Nephron progenitor cell (in vitro differentiated cells): ENCODE measurements around the gene TRAK2.
"Not testable (repeated sequence)": the region's sequence is repeated elsewhere in the genome, so short reads cannot be mapped to it uniquely, and the experiment has no call there.

Source experiments
- DNase-seq: peaks from one replicate; pipeline ENCODE4 v3.0.0; 2021
- H3K27ac Mint-ChIP-seq: 2 replicates; pipeline ENCODE4 v1.8.0; 2021; ENCODE audit warnings: mild to moderate bottlenecking, moderate library complexity, mixed read lengths
- H3K27me3 Mint-ChIP-seq: 2 replicates; pipeline ENCODE4 v1.8.0; 2021; ENCODE audit warnings: mild to moderate bottlenecking, low read depth, mixed read lengths; ENCODE audit not compliant: poor library complexity
- H3K36me3 Mint-ChIP-seq: 2 replicates; pipeline ENCODE4 v1.8.0; 2021; ENCODE audit warnings: low read depth, mixed read lengths
- H3K4me1 Mint-ChIP-seq: 2 replicates; pipeline ENCODE4 v1.8.0; 2021; ENCODE audit warnings: mixed read lengths
- H3K4me3 Mint-ChIP-seq: 2 replicates; pipeline ENCODE4 v1.8.0; 2021; ENCODE audit warnings: mild to moderate bottlenecking, moderate library complexity, mixed read lengths
- H3K9me3 Mint-ChIP-seq: 2 replicates; pipeline ENCODE4 v1.8.0; 2021; ENCODE audit warnings: mild to moderate bottlenecking, moderate library complexity, mixed read lengths
- TF ChIP-seq, protein P1 (sequence below): fragments of 200-600 bp; sonication (generic); IDR thresholded peaks from 2 replicates; pipeline ENCODE4 v1.5.0; 2021; ENCODE audit warnings: antibody characterized with exemption

The TRAK2 gene

GRCh38 chr2:201451292-201452057 is at the start of gene TRAK2, which contains the start of gene STRADB:
TRAK2 (minus strand) TSS chr2:201451458; CDS start chr2:201420507, 30,951 bp downstream.
STRADB (plus strand) TSS chr2:201451740; CDS start chr2:201454841, 3,101 bp downstream.
- Mint-ChIP-seq H3K36me3 (peaks cover 4% of the 10 kb centered on the region), H3K9me3 (no peaks in the 10 kb centered on the region), H3K27me3 (peaks cover 13% of the 10 kb centered on the region), H3K4me1 (peaks cover 34% of the 10 kb centered on the region), H3K27ac (peak within 1 kb of the TSS; percentile 97), H3K4me3 (peak within 1 kb of the TSS; percentile 97)
- DNase-seq: peak; percentile 94
- TF ChIP-seq, protein P1, sequence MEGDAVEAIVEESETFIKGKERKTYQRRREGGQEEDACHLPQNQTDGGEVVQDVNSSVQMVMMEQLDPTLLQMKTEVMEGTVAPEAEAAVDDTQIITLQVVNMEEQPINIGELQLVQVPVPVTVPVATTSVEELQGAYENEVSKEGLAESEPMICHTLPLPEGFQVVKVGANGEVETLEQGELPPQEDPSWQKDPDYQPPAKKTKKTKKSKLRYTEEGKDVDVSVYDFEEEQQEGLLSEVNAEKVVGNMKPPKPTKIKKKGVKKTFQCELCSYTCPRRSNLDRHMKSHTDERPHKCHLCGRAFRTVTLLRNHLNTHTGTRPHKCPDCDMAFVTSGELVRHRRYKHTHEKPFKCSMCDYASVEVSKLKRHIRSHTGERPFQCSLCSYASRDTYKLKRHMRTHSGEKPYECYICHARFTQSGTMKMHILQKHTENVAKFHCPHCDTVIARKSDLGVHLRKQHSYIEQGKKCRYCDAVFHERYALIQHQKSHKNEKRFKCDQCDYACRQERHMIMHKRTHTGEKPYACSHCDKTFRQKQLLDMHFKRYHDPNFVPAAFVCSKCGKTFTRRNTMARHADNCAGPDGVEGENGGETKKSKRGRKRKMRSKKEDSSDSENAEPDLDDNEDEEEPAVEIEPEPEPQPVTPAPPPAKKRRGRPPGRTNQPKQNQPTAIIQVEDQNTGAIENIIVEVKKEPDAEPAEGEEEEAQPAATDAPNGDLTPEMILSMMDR: peak; percentile 13

DNA sequence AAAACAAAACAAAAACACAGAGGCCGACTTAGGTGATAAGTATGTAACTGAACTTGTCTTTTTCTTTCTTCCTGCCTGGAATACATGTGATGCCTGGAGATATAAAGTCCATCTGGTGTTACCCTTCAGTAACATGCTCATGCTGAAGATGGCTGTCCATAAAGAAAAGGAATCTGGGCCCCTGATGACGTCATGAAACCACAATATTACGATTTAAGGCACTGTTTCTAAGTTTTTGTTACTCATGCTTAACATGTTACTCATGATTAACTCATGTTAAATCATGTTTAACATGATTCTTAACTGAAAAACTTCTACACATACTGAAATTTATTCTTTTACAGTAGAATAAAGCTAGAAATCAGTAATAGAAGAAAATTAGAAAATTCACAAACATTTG is 49.3 kb upstream of the TRAK2 start:
- peaks cover 7% of the 10 kb centered on the region for H3K36me3 Mint-ChIP-seq
- H3K4me1 Mint-ChIP-seq: no peaks in the 10 kb centered on the region
- TF ChIP-seq, protein P1: no peak
- no peaks in the 10 kb centered on the region for H3K27me3 Mint-ChIP-seq
- H3K4me3 Mint-ChIP-seq: no peak overlapping the region
- DNase-seq: no peak
- peaks cover 37% of the 10 kb centered on the region for H3K9me3 Mint-ChIP-seq
- H3K27ac Mint-ChIP-seq: no peak overlapping the region

- no peaks in the 10 kb centered on the region for H3K4me1 Mint-ChIP-seq
Measured at GRCh38 chr2:201496785-201497184, 45.5 kb upstream of the TRAK2 start.

DNA sequence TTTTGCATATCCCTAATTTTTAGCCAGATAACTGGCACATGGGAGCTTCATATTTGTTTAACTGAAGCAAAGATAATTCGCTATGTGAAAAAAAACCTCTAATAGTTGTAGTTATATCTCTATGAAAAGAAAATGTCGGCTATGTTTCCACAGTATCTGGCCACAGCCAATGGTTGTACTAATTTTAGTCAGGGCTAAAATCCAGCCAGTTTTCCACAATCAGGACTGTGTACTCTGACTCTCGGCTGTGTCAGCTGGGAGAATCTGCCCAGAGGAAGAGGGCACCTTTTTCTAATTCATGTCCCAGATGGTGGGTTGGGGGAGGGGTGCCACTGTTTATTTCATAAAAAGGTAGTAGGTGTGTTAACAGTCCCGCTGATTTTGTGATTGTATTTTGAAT is 39.0 kb upstream of the TRAK2 start:
- H3K4me1 Mint-ChIP-seq: no peaks in the 10 kb centered on the region
- DNase-seq: no peak
- H3K9me3 Mint-ChIP-seq: no peaks in the 10 kb centered on the region
- H3K27me3 Mint-ChIP-seq: peaks cover 11% of the 10 kb centered on the region
- H3K4me3 Mint-ChIP-seq: no peak overlapping the region
- H3K27ac Mint-ChIP-seq: no peak overlapping the region
- H3K36me3 Mint-ChIP-seq: no peaks in the 10 kb centered on the region
- TF ChIP-seq, protein P1: no peak

More at GRCh38 chr2:201496785-201497184, 45.5 kb upstream of the TRAK2 start:
- Mint-ChIP-seq H3K27me3 (peaks cover 6% of the 10 kb centered on the region), H3K36me3 (no peaks in the 10 kb centered on the region), H3K27ac (no peak overlapping the region), H3K9me3 (peaks cover 9% of the 10 kb centered on the region), H3K4me3 (no peak overlapping the region)
- DNase-seq: no peak
- TF ChIP-seq, protein P1: no peak

GRCh38 chr2:201484805-201485204 is 33.5 kb upstream of the TRAK2 start:
- Mint-ChIP-seq H3K27me3 (peaks cover 4% of the 10 kb centered on the region), H3K4me3 (no peak overlapping the region), H3K9me3 (peaks cover 3% of the 10 kb centered on the region), H3K36me3 (peaks cover 20% of the 10 kb centered on the region), H3K27ac (no peak overlapping the region), H3K4me1 (no peaks in the 10 kb centered on the region)
- TF ChIP-seq, protein P1: no peak
- no peak for DNase-seq

DNA sequence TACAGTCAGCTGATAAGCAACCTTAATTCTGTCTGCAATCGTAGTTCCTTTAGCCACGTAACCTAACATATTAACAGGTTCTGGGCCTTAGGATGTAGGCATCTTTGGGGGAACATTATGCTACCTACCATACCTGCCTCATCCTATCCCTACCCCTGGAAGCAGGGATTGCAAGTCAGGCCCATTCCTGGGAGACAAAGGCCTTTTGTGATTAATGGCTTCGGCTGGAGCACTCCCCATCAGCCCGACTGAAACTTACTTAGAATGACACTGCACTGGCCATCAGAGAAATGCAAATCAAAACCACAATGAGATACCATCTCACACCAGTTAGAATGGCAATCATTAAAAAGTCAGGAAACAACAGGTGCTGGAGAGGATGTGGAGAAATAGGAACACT is 32.5 kb upstream of the TRAK2 start:
- not testable (repeated sequence) for H3K4me3 Mint-ChIP-seq, DNase-seq, H3K27ac Mint-ChIP-seq, H3K4me1 Mint-ChIP-seq, H3K9me3 Mint-ChIP-seq, H3K27me3 Mint-ChIP-seq
- peaks cover 21% of the 10 kb centered on the region for H3K36me3 Mint-ChIP-seq
